NOMO-1 treated with DMSO at 0.1 percent for 48 hours (cell line): ENCODE data around the gene TRIO.
A peak's percentile ranks its signal among the peaks of the same experiment; 100 is the strongest.
"Not testable (repeated sequence)": the region's sequence is repeated elsewhere in the genome, so short reads cannot be mapped to it uniquely, and the experiment has no call there.

Experiments used
- DNase-seq: peaks from one replicate; lab custom pipeline; 2025; ENCODE audit not compliant: unreplicated experiment; lab: John Stamatoyannopoulos, UW

TRIO gene

GRCh38 chr5:14207428-14207827 lies 64.3 kb downstream of the TRIO start:
- not testable (repeated sequence) for DNase-seq

- DNase-seq, result peak; percentile 86
Measured at GRCh38 chr5:14208071-14209021, 65.2 kb downstream of the TRIO start.

GRCh38 chr5:14209222-14209822 lies 66.2 kb downstream of the TRIO start:
- DNase-seq, result no peak

GRCh38 chr5:14209836-14210235 lies 66.7 kb downstream of the TRIO start:
- DNase-seq, result no peak

GRCh38 chr5:14210729-14211128 lies 67.6 kb downstream of the TRIO start:
- DNase-seq, result no peak

- DNase-seq, result no peak
Measured at GRCh38 chr5:14211818-14212803, 69.0 kb downstream of the TRIO start.

- DNase-seq, result no peak
Measured at GRCh38 chr5:14212838-14213237, 69.7 kb downstream of the TRIO start.

- no peak for DNase-seq
Measured at GRCh38 chr5:14213253-14213652, 70.1 kb downstream of the TRIO start.

- no peak for DNase-seq
Measured at GRCh38 chr5:14213813-14214585, 70.9 kb downstream of the TRIO start.

- no peak for DNase-seq
Measured at GRCh38 chr5:14215901-14216300, 72.8 kb downstream of the TRIO start.

- no peak for DNase-seq
Measured at GRCh38 chr5:14216372-14216771, 73.2 kb downstream of the TRIO start.

- DNase-seq, result no peak
Measured at GRCh38 chr5:14216902-14217301, 73.8 kb downstream of the TRIO start.

- no peak for DNase-seq
Measured at GRCh38 chr5:14217587-14217986, 74.4 kb downstream of the TRIO start.

- no peak for DNase-seq
Measured at GRCh38 chr5:14218011-14218410, 74.9 kb downstream of the TRIO start.

GRCh38 chr5:14218480-14218879 lies 75.3 kb downstream of the TRIO start:
- no peak for DNase-seq

- DNase-seq, result no peak
Measured at GRCh38 chr5:14218897-14219573, 75.9 kb downstream of the TRIO start.

GRCh38 chr5:14219800-14220512 lies 76.8 kb downstream of the TRIO start:
- no peak for DNase-seq

- no peak for DNase-seq
Measured at GRCh38 chr5:14220642-14221041, 77.5 kb downstream of the TRIO start.

GRCh38 chr5:14221732-14222131 lies 78.6 kb downstream of the TRIO start:
- DNase-seq, result no peak
